ENCODE measurements around the gene TGFB3. TPM values are rescaled to one million over a fixed set of nuclear protein-coding genes. Genes with fewer than 3 reads are reported as not detected.

TGFB3 gene
- total RNA-seq, 1 donor from 2014 or later: 4.2 TPM

- no peak for DNase-seq (ENCODE audit: low read depth)
These were observed 5.6 kb upstream of the TGFB3 start for GRCh38 chr14:75987201-75987970.

- no peak for DNase-seq (ENCODE audit: low read depth)
These were observed 4.6 kb upstream of the TGFB3 start for GRCh38 chr14:75986439-75986765.

GRCh38 chr14:75985618-75986438, 4.0 kb upstream of the TGFB3 start, which contains the start of gene IFT43:
Gene IFT43, plus strand, starts transcription at chr14:75985763. Its CDS starts 24 bp downstream, at chr14:75985787.
- DNase-seq (ENCODE audit: low read depth): peak; percentile 49

GRCh38 chr14:75984674-75985073, 2.9 kb upstream of the TGFB3 start:
- no peak for DNase-seq (ENCODE audit: low read depth)

- DNase-seq (ENCODE audit: low read depth): no peak
These were observed 1.2 kb upstream of the TGFB3 start for GRCh38 chr14:75983019-75983358.

GRCh38 chr14:75982266-75983018, 647 bp upstream of the TGFB3 start:
- DNase-seq (ENCODE audit: low read depth): peak; percentile 36

GRCh38 chr14:75980856-75981255, 939 bp downstream of the TGFB3 start:
- no peak for DNase-seq (ENCODE audit: low read depth)

GRCh38 chr14:75979648-75980565, 1.9 kb downstream of the TGFB3 start:
- DNase-seq (ENCODE audit: low read depth): no peak

- DNase-seq (ENCODE audit: low read depth): no peak
These were observed 2.7 kb downstream of the TGFB3 start for GRCh38 chr14:75979071-75979571.

GRCh38 chr14:75978249-75978731, 3.5 kb downstream of the TGFB3 start:
- no peak for DNase-seq (ENCODE audit: low read depth)

GRCh38 chr14:75977582-75977943, 4.2 kb downstream of the TGFB3 start:
- DNase-seq (ENCODE audit: low read depth): no peak

GRCh38 chr14:75976826-75977581, 4.8 kb downstream of the TGFB3 start:
- no peak for DNase-seq (ENCODE audit: low read depth)

- peak; percentile 24 for DNase-seq (ENCODE audit: low read depth)
These were observed 8.9 kb downstream of the TGFB3 start for GRCh38 chr14:75972801-75973421.

- DNase-seq (ENCODE audit: low read depth): no peak
These were observed 10.3 kb downstream of the TGFB3 start for GRCh38 chr14:75971509-75971908.

GRCh38 chr14:75970989-75971388, 10.8 kb downstream of the TGFB3 start:
- DNase-seq (ENCODE audit: low read depth): no peak

- DNase-seq (ENCODE audit: low read depth): no peak
These were observed 11.9 kb downstream of the TGFB3 start for GRCh38 chr14:75969891-75970290.

- no peak for DNase-seq (ENCODE audit: low read depth)
These were observed 12.7 kb downstream of the TGFB3 start for GRCh38 chr14:75969126-75969525.

- DNase-seq (ENCODE audit: low read depth): no peak
These were observed 13.3 kb downstream of the TGFB3 start for GRCh38 chr14:75968456-75968855.

- no peak for DNase-seq (ENCODE audit: low read depth)
These were observed 13.9 kb downstream of the TGFB3 start for GRCh38 chr14:75967866-75968265.

- DNase-seq (ENCODE audit: low read depth): no peak
These were observed 20.1 kb downstream of the TGFB3 start for GRCh38 chr14:75961662-75962061.
